Common myeloid progenitor, CD34-positive (primary cell): ENCODE data around the gene SH2D2A.

Source experiments
- CTCF ChIA-PET: fragments of 350-600 bp; sonication (Branson Sonifier 250); formaldehyde crosslinking; loops from one replicate; lab custom pipeline; 2021; ENCODE audit warnings: antibody characterized with exemption; lab: Charles Lee
- POLR2A ChIA-PET: fragments of 350-600 bp; sonication (Branson Sonifier 250); formaldehyde crosslinking; loops from one replicate; lab custom pipeline; 2021; ENCODE audit warnings: antibody characterized with exemption; lab: Charles Lee
- DNase-seq, 3 donors: peaks; one replicate each; pipeline versions ENCODE4 v3.0.0 to v3.0.0-alpha.2; 2013
- H3K27ac ChIP-seq, 2 experiments: 1 replicate in 1 of 2; 2 replicates in 1 of 2; pipeline ENCODE4 v1.7.0; 2013; ENCODE audit warnings: inconsistent platforms in 2 of 2, low read length in 2 of 2, mild to moderate bottlenecking in 2 of 2, low read depth in 1 of 2, moderate library complexity in 1 of 2; ENCODE audit not compliant: severe bottlenecking in 2 of 2, insufficient read depth in 1 of 2, poor library complexity in 1 of 2
- H3K27me3 ChIP-seq, 5 experiments: replicated peaks in 2 of 5; 1 replicate in 3 of 5; 2 replicates in 2 of 5; pipeline versions ENCODE4 v1.6.1 to v1.7.0; 2013; ENCODE audit warnings: low read length in 4 of 5, mild to moderate bottlenecking in 2 of 5, moderate library complexity in 2 of 5, inconsistent platforms in 1 of 5; ENCODE audit not compliant: insufficient read depth in 5 of 5, control insufficient read depth in 4 of 5
- H3K36me3 ChIP-seq, 4 experiments: 1 replicate in 2 of 4; 2 replicates in 2 of 4; pipeline versions ENCODE4 v1.6.1 to v1.7.0; 2013; ENCODE audit warnings: low read length in 3 of 4, control low read depth in 1 of 4, mild to moderate bottlenecking in 1 of 4; ENCODE audit not compliant: control insufficient read depth in 4 of 4, insufficient read depth in 4 of 4
- H3K4me1 ChIP-seq, 4 experiments: 1 replicate in 3 of 4; 2 replicates in 1 of 4; pipeline versions ENCODE4 v1.6.1 to v1.7.1; 2013; ENCODE audit warnings: low read length in 3 of 4, mild to moderate bottlenecking in 3 of 4, control low read depth in 1 of 4, inconsistent platforms in 1 of 4, moderate library complexity in 1 of 4; ENCODE audit not compliant: control insufficient read depth in 4 of 4, insufficient read depth in 4 of 4; ENCODE audit errors: control extremely low read depth in 1 of 4
- H3K4me3 ChIP-seq, 7 experiments: 1 replicate in 4 of 7; 2 replicates in 3 of 7; pipeline versions ENCODE4 v1.5.1 to v1.7.0; 2013; ENCODE audit warnings: mild to moderate bottlenecking in 7 of 7, low read length in 6 of 7, moderate library complexity in 6 of 7, inconsistent platforms in 2 of 7, low read depth in 2 of 7, control low read depth in 1 of 7; ENCODE audit not compliant: insufficient read depth in 4 of 7, control insufficient read depth in 1 of 7; ENCODE audit errors: extremely low read depth in 1 of 7
- H3K9me3 ChIP-seq, 5 experiments: 1 replicate in 4 of 5; 2 replicates in 1 of 5; pipeline versions ENCODE4 v1.6.1 to v1.7.1; 2013; ENCODE audit warnings: low read length in 4 of 5, mild to moderate bottlenecking in 2 of 5, inconsistent platforms in 1 of 5, low read depth in 1 of 5, moderate library complexity in 1 of 5; ENCODE audit not compliant: control insufficient read depth in 4 of 5, insufficient read depth in 2 of 5; ENCODE audit errors: control extremely low read depth in 1 of 5
- WGBS: methylation state at CpG from one replicate; pipeline ENCODE4 v1.1.5; 2013; ENCODE audit not compliant: insufficient coverage; 5-methylcytosine and 5-hydroxymethylcytosine counted together

The SH2D2A gene

GRCh38 chr1:156833603-156834002 lies 17.0 kb upstream of the SH2D2A start:
- CTCF ChIA-PET = interaction anchor here (0.8 to 3.3 kb wide), 8 partner anchors 11 to 56 kb away, joined by 3 to 9 read pairs (median 5); partner anchors contain the start of gene NTRK1
- Histone ChIP-seq H3K9me3 (no peaks in the 10 kb centered on the region), H3K27me3 (peaks cover 0 to 22% (median 4%) of the 10 kb centered on the region in 5 experiments), H3K36me3 (no peaks in the 10 kb centered on the region), H3K4me1 (peaks cover 0 to 2% (median 0%) of the 10 kb centered on the region in 4 experiments), H3K4me3 (no peak overlapping the region), H3K27ac (no peak overlapping the region)
- POLR2A ChIA-PET = no interaction called here
- WGBS = 13% methylated on average over 1 of the region's 2 CpGs
- peak in 2 of 3 donors; percentile 58 to 71 for DNase-seq

- H3K36me3 ChIP-seq = no peaks in the 10 kb centered on the region
- DNase-seq = no peak
- 88% methylated on average over 4 of the region's 5 CpGs for WGBS
- no peak overlapping the region for H3K4me3 ChIP-seq
- peaks cover 0 to 2% (median 0%) of the 10 kb centered on the region in 4 experiments for H3K4me1 ChIP-seq
- H3K9me3 ChIP-seq = no peaks in the 10 kb centered on the region
- H3K27ac ChIP-seq = no peak overlapping the region
- peaks cover 0 to 20% (median 0%) of the 10 kb centered on the region in 5 experiments for H3K27me3 ChIP-seq
- CTCF ChIA-PET = interaction anchor here (0.7 to 3.3 kb wide), 6 partner anchors 10 to 36 kb away, joined by 3 to 9 read pairs (median 3); no protein-coding TSS in a partner anchor
- POLR2A ChIA-PET = no interaction called here
These were observed 15.8 kb upstream of the SH2D2A start for GRCh38 chr1:156832434-156832833.

GRCh38 chr1:156828400-156829124 lies 11.9 kb upstream of the SH2D2A start:
- no peak overlapping the region for H3K27ac ChIP-seq
- H3K9me3 ChIP-seq = no peaks in the 10 kb centered on the region
- H3K27me3 ChIP-seq = peaks cover 0 to 6% (median 0%) of the 10 kb centered on the region in 5 experiments
- WGBS = 74% methylated on average over 8 of the region's 18 CpGs
- H3K36me3 ChIP-seq = no peaks in the 10 kb centered on the region
- no peak overlapping the region for H3K4me3 ChIP-seq
- no peak for DNase-seq
- ChIA-PET CTCF (interaction anchor here (1.3 to 1.8 kb wide), 3 partner anchors 10 to 20 kb away, joined by 3 to 4 read pairs (median 3); no protein-coding TSS in a partner anchor), POLR2A (interaction anchor here (0.6 kb wide), 1 partner anchor 115 kb away, joined by 3 read pairs; no protein-coding TSS in a partner anchor)
- peaks cover 0 to under 1% (median 0%) of the 10 kb centered on the region in 4 experiments for H3K4me1 ChIP-seq

GRCh38 chr1:156826630-156827029 lies 10.0 kb upstream of the SH2D2A start:
- Histone ChIP-seq H3K4me3 (no peak overlapping the region), H3K36me3 (no peaks in the 10 kb centered on the region), H3K9me3 (no peaks in the 10 kb centered on the region), H3K27me3 (peaks cover 0 to 4% (median 0%) of the 10 kb centered on the region in 5 experiments), H3K27ac (no peak overlapping the region), H3K4me1 (no peaks in the 10 kb centered on the region)
- ChIA-PET POLR2A (interaction anchor here (0.6 kb wide), 1 partner anchor 155 kb away, joined by 5 read pairs; no protein-coding TSS in a partner anchor), CTCF (interaction anchor here (0.7 to 2.2 kb wide), 8 partner anchors 9 to 137 kb away, joined by 3 to 9 read pairs (median 4); no protein-coding TSS in a partner anchor)
- no CpG with 5 or more reads among the region's 1 CpG for WGBS
- no peak for DNase-seq

- ChIA-PET CTCF (interaction anchor here (1.4 to 2.5 kb wide), 6 partner anchors 9 to 33 kb away, joined by 4 to 9 read pairs (median 7); no protein-coding TSS in a partner anchor), POLR2A (no interaction called here)
- Histone ChIP-seq H3K27ac (no peak overlapping the region), H3K36me3 (no peaks in the 10 kb centered on the region), H3K9me3 (no peaks in the 10 kb centered on the region), H3K4me3 (no peak overlapping the region), H3K27me3 (no peaks in the 10 kb centered on the region), H3K4me1 (no peaks in the 10 kb centered on the region)
- WGBS = 98% methylated on average over 5 of the region's 5 CpGs
- no peak for DNase-seq
These were observed 6.7 kb upstream of the SH2D2A start for GRCh38 chr1:156823210-156823790.

- H3K9me3 ChIP-seq = no peaks in the 10 kb centered on the region
- no peaks in the 10 kb centered on the region for H3K4me1 ChIP-seq
- no peaks in the 10 kb centered on the region for H3K27me3 ChIP-seq
- ChIA-PET CTCF (interaction anchor here (0.7 to 2.5 kb wide), 10 partner anchors 9 to 97 kb away, joined by 3 to 9 read pairs (median 6); partner anchors contain the start of gene NTRK1), POLR2A (no interaction called here)
- H3K36me3 ChIP-seq = no peaks in the 10 kb centered on the region
- whole genome bisulfite sequencing = no CpG with 5 or more reads among the region's 1 CpG
- DNase-seq = no peak
- no peak overlapping the region for H3K27ac ChIP-seq
- H3K4me3 ChIP-seq = no peak overlapping the region
These were observed 6.0 kb upstream of the SH2D2A start for GRCh38 chr1:156822680-156823079.
